ENCODE measurements around the gene ALOX5AP. TPM values are rescaled to one million over a fixed set of nuclear protein-coding genes. Genes with fewer than 3 reads are reported as not detected.

Gene ALOX5AP
- total RNA-seq, 1 experiment from 2014 or later = 0.61 TPM

- in situ Hi-C loops (cut with HindIII; ENCODE audit: low pct_unique_long_range_greater_than_20kb, low sequenced_read_pairs) = no loop called here
- DNase-seq (ENCODE audit: low read depth) = no peak
Observed at GRCh38 chr13:30804474-30804873, 69.1 kb downstream of the ALOX5AP start.

- no peak for DNase-seq (ENCODE audit: low read depth)
- in situ Hi-C loops (cut with HindIII; ENCODE audit: low pct_unique_long_range_greater_than_20kb, low sequenced_read_pairs) = no loop called here
Observed at GRCh38 chr13:30805132-30805537, 69.8 kb downstream of the ALOX5AP start.

DNA sequence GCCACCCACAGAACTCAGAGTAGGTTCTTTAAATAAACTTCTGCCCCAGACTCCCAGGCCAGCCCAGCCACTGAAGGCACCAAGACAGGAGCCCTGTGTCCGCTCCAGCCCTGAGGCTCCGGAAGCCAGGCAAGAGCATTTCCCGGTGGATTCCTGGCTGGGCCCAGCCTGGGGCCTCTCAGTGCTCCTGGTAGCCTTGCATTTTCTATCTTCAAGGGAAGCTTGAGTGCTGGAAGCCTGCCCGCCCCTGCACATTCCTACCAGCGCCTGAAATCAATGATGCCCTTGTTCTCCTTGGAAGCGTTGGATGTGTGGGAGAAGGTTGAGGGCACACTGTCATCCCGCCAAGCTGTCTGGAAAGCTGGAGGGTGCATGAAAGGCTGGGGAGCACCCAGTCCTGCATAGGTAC is 70.3 kb downstream of the ALOX5AP start:
- in situ Hi-C loops (cut with HindIII; ENCODE audit: low pct_unique_long_range_greater_than_20kb, low sequenced_read_pairs) = no loop called here
- no peak for DNase-seq (ENCODE audit: low read depth)

DNA sequence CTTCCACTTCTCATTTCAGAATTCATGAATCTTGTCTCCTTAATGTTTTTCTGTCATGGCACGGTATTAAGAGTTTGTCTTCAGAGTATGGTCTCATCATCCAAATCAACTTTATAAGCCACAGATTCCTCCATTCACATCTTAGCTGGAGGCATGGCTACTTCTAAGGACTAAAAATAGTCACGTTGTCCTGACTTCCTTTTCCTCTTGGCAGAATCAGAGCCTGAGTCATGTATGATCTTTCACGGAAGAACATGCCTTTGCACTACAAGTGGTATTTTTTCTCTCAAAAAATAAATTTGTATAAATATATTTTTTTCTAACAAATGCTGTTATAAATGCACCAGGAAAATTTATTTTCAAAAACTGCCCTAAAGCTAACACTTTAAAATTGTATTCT is 71.4 kb downstream of the ALOX5AP start:
- DNase-seq (ENCODE audit: low read depth) = no peak
- in situ Hi-C loops (cut with HindIII; ENCODE audit: low pct_unique_long_range_greater_than_20kb, low sequenced_read_pairs) = no loop called here

DNA sequence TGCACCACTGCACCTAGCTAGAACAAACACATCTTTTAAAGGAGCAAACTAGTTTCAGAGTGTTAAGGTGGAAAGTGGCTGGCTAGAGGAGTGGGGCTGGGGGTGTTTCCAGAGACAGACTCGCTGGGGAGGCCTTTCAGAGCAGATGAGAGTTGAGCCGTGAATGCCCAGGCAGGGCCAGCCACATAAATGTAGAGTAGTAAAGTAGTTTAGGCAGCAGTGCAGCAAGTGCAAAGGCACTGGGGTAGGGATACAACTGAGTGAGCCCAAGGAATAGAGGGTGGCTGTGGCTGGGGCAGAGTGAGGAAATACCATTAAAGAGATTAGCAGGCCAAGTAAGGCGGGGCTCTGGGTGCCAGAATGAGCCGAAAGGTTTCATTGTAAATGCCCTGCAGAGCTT is 72.0 kb downstream of the ALOX5AP start:
- in situ Hi-C loops (cut with HindIII; ENCODE audit: low pct_unique_long_range_greater_than_20kb, low sequenced_read_pairs) = no loop called here
- no peak for DNase-seq (ENCODE audit: low read depth)

DNA sequence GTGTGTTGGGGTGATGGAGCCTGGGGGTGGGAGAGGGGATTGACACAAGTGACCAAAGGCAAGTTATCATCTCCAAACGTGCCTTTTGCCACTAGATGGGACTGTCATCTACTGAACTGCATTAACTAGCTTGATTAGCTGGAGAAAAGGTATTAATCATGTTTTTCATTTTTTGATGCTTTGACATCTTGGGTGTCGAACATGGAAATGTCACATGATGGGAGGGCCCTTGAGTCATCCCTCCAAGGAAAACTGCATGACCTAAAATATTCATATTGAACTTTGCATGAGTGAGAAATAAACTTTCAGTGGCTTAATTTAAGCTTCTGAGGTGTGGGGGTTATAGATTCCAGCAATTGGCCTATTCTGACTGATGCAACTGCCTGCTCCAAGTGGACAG is 73.3 kb downstream of the ALOX5AP start:
- in situ Hi-C loops (cut with HindIII; ENCODE audit: low pct_unique_long_range_greater_than_20kb, low sequenced_read_pairs) = no loop called here
- DNase-seq (ENCODE audit: low read depth) = no peak

DNA sequence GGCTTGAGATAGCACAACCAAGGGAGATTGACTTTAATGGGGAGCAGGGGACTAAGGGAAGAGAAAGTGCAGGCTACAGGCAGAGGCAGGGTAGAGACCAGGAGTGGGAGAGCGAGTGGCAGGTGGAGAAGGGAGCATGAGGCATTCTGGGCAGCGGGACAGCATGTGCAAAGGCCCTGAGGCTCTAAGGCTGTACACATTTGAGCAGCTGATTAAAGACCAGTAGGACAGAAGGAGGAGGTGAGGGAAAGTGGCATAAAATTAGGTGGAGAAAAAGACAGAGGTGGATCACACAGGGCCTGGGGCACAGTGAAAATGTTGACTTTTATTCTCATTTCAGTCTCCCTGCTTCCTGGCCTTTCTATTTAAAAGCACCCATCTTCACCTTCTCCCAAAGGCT is 74.4 kb downstream of the ALOX5AP start:
- no peak for DNase-seq (ENCODE audit: low read depth)
- in situ Hi-C loops (cut with HindIII; ENCODE audit: low pct_unique_long_range_greater_than_20kb, low sequenced_read_pairs) = no loop called here

- in situ Hi-C loops (cut with HindIII; ENCODE audit: low pct_unique_long_range_greater_than_20kb, low sequenced_read_pairs) = no loop called here
- DNase-seq (ENCODE audit: low read depth) = no peak
Observed at GRCh38 chr13:30810261-30810701, 74.9 kb downstream of the ALOX5AP start.

- no peak for DNase-seq (ENCODE audit: low read depth)
- in situ Hi-C loops (cut with HindIII; ENCODE audit: low pct_unique_long_range_greater_than_20kb, low sequenced_read_pairs) = no loop called here
Observed at GRCh38 chr13:30810801-30811200, 75.5 kb downstream of the ALOX5AP start.

Other genes starting within 250 kb of the ALOX5AP start
- 8.1 and 10.0 TPM in 2 replicates for gene USPL1, start 117.6 kb upstream of the ALOX5AP start, total RNA-seq (2014; rRNA removed; shearing (Covaris generic); ENCODE audit: low replicate concordance)
- gene MEDAG, start 170.7 kb downstream of the ALOX5AP start, total RNA-seq (2014; rRNA removed; shearing (Covaris generic); ENCODE audit: low replicate concordance) = not detected in 2 replicates
- gene TEX26, start 197.1 kb downstream of the ALOX5AP start, total RNA-seq (2014; rRNA removed; shearing (Covaris generic); ENCODE audit: low replicate concordance) = not detected in 2 replicates

Data from Caki2 (cell line).